ENCODE measurements around the gene P4HA2.

The P4HA2 gene

GRCh38 chr5:132222649-132223038 is 5.0 kb downstream of the P4HA2 start:
- DNase-seq: no peak

GRCh38 chr5:132221781-132222648 is 5.6 kb downstream of the P4HA2 start:
- no peak for DNase-seq

GRCh38 chr5:132220491-132220890 is 7.2 kb downstream of the P4HA2 start:
- DNase-seq: no peak

- no peak for DNase-seq
These were observed 7.7 kb downstream of the P4HA2 start for GRCh38 chr5:132219981-132220380.

GRCh38 chr5:132219289-132219970 is 8.2 kb downstream of the P4HA2 start:
- DNase-seq: no peak

GRCh38 chr5:132218321-132218720 is 9.3 kb downstream of the P4HA2 start:
- no peak for DNase-seq

- no peak for DNase-seq
These were observed 12.3 kb downstream of the P4HA2 start for GRCh38 chr5:132215329-132215728.

GRCh38 chr5:132214491-132214890 is 13.2 kb downstream of the P4HA2 start:
- no peak for DNase-seq

GRCh38 chr5:132213666-132214065 is 14.0 kb downstream of the P4HA2 start:
- no peak for DNase-seq

GRCh38 chr5:132211787-132212186 is 15.9 kb downstream of the P4HA2 start:
- no peak for DNase-seq

GRCh38 chr5:132210944-132211343 is 16.7 kb downstream of the P4HA2 start:
- DNase-seq: no peak

- no peak for DNase-seq
These were observed 17.6 kb downstream of the P4HA2 start for GRCh38 chr5:132209901-132210545.

GRCh38 chr5:132209131-132209530 is 18.5 kb downstream of the P4HA2 start:
- DNase-seq: no peak

GRCh38 chr5:132207778-132208177 is 19.9 kb downstream of the P4HA2 start:
- DNase-seq: no peak

- DNase-seq: no peak
These were observed 20.9 kb downstream of the P4HA2 start for GRCh38 chr5:132206782-132207181.

- DNase-seq: no peak
These were observed 22.1 kb downstream of the P4HA2 start for GRCh38 chr5:132205385-132206125.

- no peak for DNase-seq
These were observed 23.1 kb downstream of the P4HA2 start for GRCh38 chr5:132204371-132205135.

GRCh38 chr5:132203916-132204315 is 23.7 kb downstream of the P4HA2 start:
- DNase-seq: no peak

- no peak for DNase-seq
These were observed 24.2 kb downstream of the P4HA2 start for GRCh38 chr5:132203464-132203818.

- DNase-seq: no peak
These were observed 24.8 kb downstream of the P4HA2 start for GRCh38 chr5:132202711-132203463.

- no peak for DNase-seq
These were observed 28.5 kb downstream of the P4HA2 start for GRCh38 chr5:132199116-132199680.

Measured in suppressor macrophage (primary cell).